H9 (cell line): ENCODE measurements around the gene WDR44. TPM values are rescaled to one million over a fixed set of nuclear protein-coding genes. Genes with fewer than 3 reads are reported as not detected.

Experiments used
- DNase-seq: peaks from one replicate; pipeline ENCODE4 v3.0.0-alpha.2; 2017
- H2AFZ ChIP-seq: one replicate; pipeline ENCODE4 v1.6.1; 2013; ENCODE audit warnings: mild to moderate bottlenecking, low read length, control low read depth, moderate library complexity
- H2AK5ac ChIP-seq: 2 replicates; pipeline ENCODE4 v1.6.1; 2013; ENCODE audit warnings: low read length, control low read depth, mixed read lengths; ENCODE audit not compliant: insufficient read length
- H2BK120ac ChIP-seq: one replicate; pipeline ENCODE4 v1.6.1; 2013; ENCODE audit warnings: low read depth, mild to moderate bottlenecking, low read length, control low read depth, inconsistent platforms; ENCODE audit not compliant: poor library complexity, severe bottlenecking
- H2BK12ac ChIP-seq: 2 replicates; pipeline ENCODE4 v1.6.1; 2013; ENCODE audit warnings: low read length, control low read depth, mixed read lengths, low read depth; ENCODE audit not compliant: insufficient read length
- H2BK15ac ChIP-seq: 2 replicates; pipeline ENCODE4 v1.6.1; 2013; ENCODE audit warnings: low read depth, low read length, control low read depth
- H2BK20ac ChIP-seq: one replicate; pipeline ENCODE4 v1.6.1; 2013; ENCODE audit warnings: low read depth, mild to moderate bottlenecking, low read length, control low read depth, inconsistent platforms; ENCODE audit not compliant: poor library complexity, severe bottlenecking
- H2BK5ac ChIP-seq: 2 replicates; pipeline ENCODE4 v1.6.1; 2013; ENCODE audit warnings: low read length, control low read depth, mixed read lengths; ENCODE audit not compliant: insufficient read length
- H3K14ac ChIP-seq: 2 replicates; pipeline ENCODE4 v1.6.1; 2013; ENCODE audit warnings: low read length, control low read depth; ENCODE audit not compliant: insufficient read depth
- H3K18ac ChIP-seq: 2 replicates; pipeline ENCODE4 v1.6.1; 2013; ENCODE audit warnings: low read depth, mild to moderate bottlenecking, mixed read lengths, low read length, control low read depth; ENCODE audit not compliant: insufficient read length
- H3K23ac ChIP-seq: 2 replicates; pipeline ENCODE4 v1.6.1; 2013; ENCODE audit warnings: low read length, control low read depth, mixed read lengths, low read depth; ENCODE audit not compliant: insufficient read length
- H3K23me2 ChIP-seq: 2 replicates; pipeline ENCODE4 v1.6.1; 2013; ENCODE audit warnings: low read depth, mild to moderate bottlenecking, mixed read lengths, low read length, control low read depth; ENCODE audit not compliant: insufficient read length, poor library complexity, severe bottlenecking
- H3K27ac ChIP-seq: 2 replicates; pipeline ENCODE4 v1.5.1; 2013; ENCODE audit warnings: low read length, control low read depth, mixed read lengths, low read depth; ENCODE audit not compliant: insufficient read length
- H3K27me3 ChIP-seq: 2 replicates; pipeline ENCODE4 v1.6.1; 2013; ENCODE audit warnings: low read length, control low read depth, inconsistent platforms; ENCODE audit not compliant: insufficient read depth
- H3K4ac ChIP-seq: 2 replicates; pipeline ENCODE4 v1.6.1; 2013; ENCODE audit warnings: low read depth, mild to moderate bottlenecking, control low read depth, inconsistent platforms, low read length, moderate library complexity
- H3K4me1 ChIP-seq: 2 replicates; pipeline ENCODE4 v1.6.1; 2013; ENCODE audit warnings: low read length, control low read depth, inconsistent platforms; ENCODE audit not compliant: insufficient read depth
- H3K4me2 ChIP-seq: 2 replicates; pipeline ENCODE4 v1.6.1; 2013; ENCODE audit warnings: low read length, control low read depth, mixed read lengths; ENCODE audit not compliant: insufficient read length, insufficient read depth
- H3K56ac ChIP-seq: 2 replicates; pipeline ENCODE4 v1.6.1; 2013; ENCODE audit warnings: low read depth, mild to moderate bottlenecking, mixed read lengths, low read length, control low read depth; ENCODE audit not compliant: insufficient read length
- H3K79me1 ChIP-seq: 2 replicates; pipeline ENCODE4 v1.6.1; 2013; ENCODE audit warnings: low read depth, mild to moderate bottlenecking, moderate library complexity, low read length, control low read depth, inconsistent platforms; ENCODE audit not compliant: insufficient read depth, poor library complexity, severe bottlenecking
- H3K79me2 ChIP-seq: 2 replicates; pipeline ENCODE4 v1.6.1; 2013; ENCODE audit warnings: low read length, control low read depth, inconsistent platforms; ENCODE audit not compliant: insufficient read depth
- H3K9ac ChIP-seq: 2 replicates; pipeline ENCODE4 v1.6.1; 2013; ENCODE audit warnings: low read length, control low read depth, mixed read lengths; ENCODE audit not compliant: insufficient read length; ENCODE audit errors: extremely low read depth
- H3K9me3 ChIP-seq: one replicate; pipeline ENCODE4 v1.6.1; 2013; ENCODE audit warnings: low read depth, low read length, inconsistent platforms; ENCODE audit not compliant: control insufficient read depth
- H3T11ph ChIP-seq: one replicate; pipeline ENCODE4 v1.6.1; 2013; ENCODE audit warnings: mild to moderate bottlenecking, low read length, control low read depth, inconsistent platforms
- H4K20me1 ChIP-seq: one replicate; pipeline ENCODE4 v1.6.1; 2013; ENCODE audit not compliant: control insufficient read depth, insufficient read length, insufficient read depth
- H4K5ac ChIP-seq: 2 replicates; pipeline ENCODE4 v1.6.1; 2013; ENCODE audit warnings: low read depth, mild to moderate bottlenecking, mixed read lengths, low read length, control low read depth; ENCODE audit not compliant: insufficient read length
- H4K8ac ChIP-seq: replicated peaks from 2 replicates; pipeline ENCODE4 v1.6.1; 2013; ENCODE audit warnings: low read length, control low read depth, mixed read lengths, low read depth; ENCODE audit not compliant: insufficient read length
- H4K91ac ChIP-seq: 2 replicates; pipeline ENCODE4 v1.6.1; 2013; ENCODE audit warnings: low read depth, mild to moderate bottlenecking, moderate library complexity, mixed read lengths, low read length, control low read depth; ENCODE audit not compliant: insufficient read length
- H3K27ac Mint-ChIP-seq, 3 experiments: 2 replicates in 2 of 3; 3 replicates in 1 of 3; pipeline ENCODE4 v1.8.0; 2020 to 2021; ENCODE audit warnings: mixed read lengths in 3 of 3, mild to moderate bottlenecking in 1 of 3, moderate library complexity in 1 of 3
- H3K27me3 Mint-ChIP-seq: 2 replicates; pipeline ENCODE4 v1.8.0; 2021; ENCODE audit warnings: low read depth, mild to moderate bottlenecking, moderate library complexity, mixed read lengths
- H3K36me3 Mint-ChIP-seq, 3 experiments: 2 replicates in 2 of 3; 3 replicates in 1 of 3; pipeline ENCODE4 v1.8.0; 2020 to 2021; ENCODE audit warnings: low read depth in 3 of 3, mixed read lengths in 3 of 3; ENCODE audit not compliant: insufficient read depth in 1 of 3
- H3K4me1 Mint-ChIP-seq, 2 experiments: 2 replicates each; pipeline ENCODE4 v1.8.0; 2020; ENCODE audit warnings: mixed read lengths in 2 of 2
- H3K4me3 Mint-ChIP-seq, 2 experiments: 2 replicates in 1 of 2; 3 replicates in 1 of 2; pipeline ENCODE4 v1.8.0; 2020 to 2021; ENCODE audit warnings: mild to moderate bottlenecking in 2 of 2, mixed read lengths in 2 of 2, moderate library complexity in 1 of 2
- H3K9me3 Mint-ChIP-seq, 2 experiments: 2 replicates in 1 of 2; 3 replicates in 1 of 2; pipeline ENCODE4 v1.8.0; 2020; ENCODE audit warnings: mild to moderate bottlenecking in 2 of 2, mixed read lengths in 2 of 2, moderate library complexity in 1 of 2
- CTCF ChIP-seq: fragments of 200-600 bp; sonication (generic); conservative IDR thresholded peaks from 3 replicates; pipeline ENCODE4 v1.8.0; 2021; ENCODE audit warnings: antibody characterized with exemption, mild to moderate bottlenecking
- WGBS: extraction: QIAGEN DNeasy Blood & Tissue Kit; methylation state at CpG from one replicate; pipeline ENCODE4 v1.1.7; 2013; ENCODE audit warnings: missing lambda C conversion rate, low lambda C conversion rate, mixed read lengths; ENCODE audit not compliant: insufficient read length; ENCODE audit errors: extremely low coverage; 5-methylcytosine and 5-hydroxymethylcytosine counted together
- total RNA-seq: library from RNA; stranded (reverse); gene quantifications from 2 replicates; pipeline ENCODE4 v1.2.1, GENCODE V29; 2021

Gene WDR44
- total RNA-seq, 1 experiment from 2014 or later: 29.6 TPM

DNA sequence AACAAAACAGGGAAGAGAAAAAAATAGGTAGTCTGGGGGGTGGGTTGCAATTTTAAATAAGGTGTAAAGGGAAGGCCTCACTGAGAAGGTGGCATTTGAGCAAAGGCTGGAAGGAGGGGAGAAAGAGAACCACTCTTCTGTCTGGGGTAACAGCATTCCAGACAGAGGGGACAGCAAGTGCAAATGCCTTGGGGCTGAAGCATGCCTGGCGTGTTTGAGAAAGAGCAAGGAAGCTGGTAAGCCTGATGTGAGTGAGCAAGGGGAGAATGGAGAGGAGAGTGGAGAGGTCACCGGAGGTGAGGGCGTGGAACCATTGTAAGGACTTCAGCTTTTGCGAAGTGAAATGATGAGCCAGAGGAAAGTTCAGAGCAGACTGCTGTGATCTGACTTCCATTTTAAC lies 130.0 kb downstream of the WDR44 start:
- H2AK5ac ChIP-seq: no peak overlapping the region
- no CpG with 5 or more reads among the region's 4 CpGs for WGBS
- no peak overlapping the region for H3T11ph ChIP-seq
- Mint-ChIP-seq H3K36me3 (peaks cover 0 to 6% (median 3%) of the 10 kb centered on the region in 3 experiments; a peak in 3 of 7 replicates), H3K4me1 (no peaks in the 10 kb centered on the region), H3K4me3 (no peak overlapping the region), H3K27ac (no peak overlapping the region), H3K9me3 (peaks cover 9 to 55% of the 10 kb centered on the region in 2 experiments), H3K27me3 (no peaks in the 10 kb centered on the region)
- no peaks in the 10 kb centered on the region for H3K4me1 ChIP-seq
- no peak overlapping the region for H4K91ac ChIP-seq
- H3K14ac ChIP-seq: no peak overlapping the region; the same call in 1 of the 2 replicates
- H4K20me1 ChIP-seq: no peaks in the 10 kb centered on the region
- no peak overlapping the region for H2BK15ac ChIP-seq
- no peak overlapping the region for H3K9ac ChIP-seq
- H3K79me1 ChIP-seq: no peaks in the 10 kb centered on the region
- no peak overlapping the region for H4K8ac ChIP-seq
- no peak overlapping the region for H3K56ac ChIP-seq
- no peak for DNase-seq
- H3K27ac ChIP-seq: no peak overlapping the region
- H3K4ac ChIP-seq: no peak overlapping the region
- no peak overlapping the region for H2BK120ac ChIP-seq
- no peak overlapping the region for H3K4me2 ChIP-seq
- H2BK5ac ChIP-seq: no peak overlapping the region
- H3K9me3 ChIP-seq: peaks cover 37% of the 10 kb centered on the region
- no peak overlapping the region for H3K18ac ChIP-seq
- H2BK12ac ChIP-seq: no peak overlapping the region
- no peaks in the 10 kb centered on the region for H3K23me2 ChIP-seq
- no peak for TF ChIP-seq CTCF
- no peaks in the 10 kb centered on the region for H3K27me3 ChIP-seq
- no peak overlapping the region for H4K5ac ChIP-seq
- H2BK20ac ChIP-seq: no peak overlapping the region
- H3K79me2 ChIP-seq: no peaks in the 10 kb centered on the region
- H2AFZ ChIP-seq: no peak overlapping the region
- H3K23ac ChIP-seq: no peak overlapping the region
